Naive thymus-derived CD4-positive, alpha-beta T cell (primary cell): Measurements from ENCODE around the gene DEPDC5. TPM values are rescaled to one million over a fixed set of nuclear protein-coding genes. Genes with fewer than 3 reads are reported as not detected.
"Not testable (repeated sequence)": the region's sequence is repeated elsewhere in the genome, so short reads cannot be mapped to it uniquely, and the experiment has no call there.

Experiments
- ATAC-seq: fragments of 150-1000 bp; cut with Tn5 transposase; 2 replicates; pipeline ENCODE4 v1.10.0; 2021; ENCODE audit warnings: mild to moderate bottlenecking, moderate library complexity
- CTCF ChIA-PET: fragments of 350-600 bp; sonication (Branson Sonifier 250); formaldehyde crosslinking; loops from one replicate; lab custom pipeline; 2021; ENCODE audit warnings: antibody characterized with exemption; lab: Charles Lee
- POLR2A ChIA-PET: fragments of 350-600 bp; sonication (Branson Sonifier 250); formaldehyde crosslinking; loops from one replicate; lab custom pipeline; 2021; ENCODE audit warnings: antibody characterized with exemption, inconsistent platforms; lab: Charles Lee
- DNase-seq, 9 donors: peaks; one replicate each; pipeline versions ENCODE4 v3.0.0 to v3.0.0-alpha.2; 2020 to 2022; ENCODE audit warnings: mixed read lengths in 1 of 9
- H3K27ac ChIP-seq: one replicate; pipeline ENCODE4 v1.7.0; 2013; ENCODE audit warnings: mild to moderate bottlenecking, low read depth, low read length, moderate library complexity
- H3K27me3 ChIP-seq, 2 donors: one replicate each; pipeline ENCODE4 v1.7.0; 2013; ENCODE audit warnings: low read length in 2 of 2, mild to moderate bottlenecking in 2 of 2, moderate library complexity in 2 of 2; ENCODE audit not compliant: control insufficient read depth in 2 of 2, insufficient read depth in 2 of 2
- H3K36me3 ChIP-seq, 3 experiments: 1 replicate in 2 of 3; 2 replicates in 1 of 3; pipeline ENCODE4 v1.7.0; 2013; ENCODE audit warnings: low read length in 3 of 3, mild to moderate bottlenecking in 3 of 3, moderate library complexity in 1 of 3; ENCODE audit not compliant: insufficient read depth in 3 of 3, control insufficient read depth in 2 of 3
- H3K4me1 ChIP-seq, 2 donors: one replicate each; pipeline ENCODE4 v1.7.0; 2013; ENCODE audit warnings: low read length in 2 of 2, mild to moderate bottlenecking in 2 of 2, moderate library complexity in 1 of 2; ENCODE audit not compliant: control insufficient read depth in 2 of 2, insufficient read depth in 2 of 2
- H3K4me3 ChIP-seq: 2 replicates; pipeline ENCODE4 v1.7.0; 2013; ENCODE audit warnings: mild to moderate bottlenecking, low read length
- H3K9me3 ChIP-seq, 3 experiments: 1 replicate in 2 of 3; 2 replicates in 1 of 3; pipeline ENCODE4 v1.7.0; 2013; ENCODE audit warnings: low read length in 3 of 3; ENCODE audit not compliant: control insufficient read depth in 2 of 3
- H3K27ac Mint-ChIP-seq, 9 donors: one replicate each; pipeline ENCODE4 v1.8.0; 2020 to 2022; ENCODE audit warnings: mixed read lengths in 9 of 9, mild to moderate bottlenecking in 8 of 9, moderate library complexity in 5 of 9, inconsistent platforms in 2 of 9
- H3K27me3 Mint-ChIP-seq, 5 donors: one replicate each; pipeline ENCODE4 v1.8.0; 2021 to 2022; ENCODE audit warnings: mixed read lengths in 5 of 5, mild to moderate bottlenecking in 1 of 5
- H3K36me3 Mint-ChIP-seq, 5 donors: one replicate each; pipeline ENCODE4 v1.8.0; 2020 to 2022; ENCODE audit warnings: mixed read lengths in 5 of 5, mild to moderate bottlenecking in 3 of 5, inconsistent platforms in 1 of 5
- H3K4me1 Mint-ChIP-seq, 7 donors: one replicate each; pipeline ENCODE4 v1.8.0; 2020 to 2022; ENCODE audit warnings: mixed read lengths in 7 of 7, mild to moderate bottlenecking in 3 of 7, inconsistent platforms in 1 of 7
- H3K4me3 Mint-ChIP-seq, 10 donors: one replicate each; pipeline ENCODE4 v1.8.0; 2020 to 2022; ENCODE audit warnings: mild to moderate bottlenecking in 10 of 10, mixed read lengths in 10 of 10, moderate library complexity in 6 of 10, inconsistent platforms in 2 of 10
- H3K9me3 Mint-ChIP-seq, 11 donors: one replicate each; pipeline ENCODE4 v1.8.0; 2020 to 2022; ENCODE audit warnings: mixed read lengths in 11 of 11, mild to moderate bottlenecking in 4 of 11, inconsistent platforms in 1 of 11, moderate library complexity in 1 of 11
- intact Hi-C, 2 donors: fragments of 100-400 bp; cut with micrococcal nuclease; formaldehyde crosslinking; loops; one replicate each; pipeline ENCODE4 v1.15.1; 2023
- polyA plus RNA-seq, 2 donors: library from polyadenylated mRNA; unstranded; fragments of 300-500 nt; fragmentation: Illumina TruSeq; gene quantifications; one replicate each; pipeline ENCODE4 v1.2.3, GENCODE V29; 2021
- total RNA-seq, 6 experiments: library from RNA in 5 of 6; stranded (reverse) in 5 of 6; gene quantifications; 1 replicate in 5 of 6; 2 replicates in 1 of 6; pipeline ENCODE4 v1.2.3 and lab custom pipeline; 2021 to 2026

DEPDC5 gene
- total and polyA plus RNA-seq, 7 experiments from 2014 or later: 5.7 to 54.1 (median 43.8) TPM

GRCh38 chr22:31736458-31736857 lies 17.4 kb upstream of the DEPDC5 start:
- CTCF ChIA-PET: no interaction called here
- H3K27ac Mint-ChIP-seq: peak overlapping the region in 5 of 9 donors; percentile 28 to 85 (median 49)
- intact Hi-C loops: no loop called here
- peaks cover 37 to 73% (median 58%) of the 10 kb centered on the region in 7 donors for H3K4me1 Mint-ChIP-seq
- Histone ChIP-seq H3K4me3 (no peak overlapping the region), H3K9me3 (no peaks in the 10 kb centered on the region), H3K27me3 (no peaks in the 10 kb centered on the region), H3K27ac (no peak overlapping the region), H3K4me1 (no peaks in the 10 kb centered on the region), H3K36me3 (peaks cover 0 to 28% (median 0%) of the 10 kb centered on the region in 3 experiments)
- H3K36me3 Mint-ChIP-seq: peaks cover 5 to 26% (median 9%) of the 10 kb centered on the region in 5 donors
- peaks cover 0 to 2% (median 0%) of the 10 kb centered on the region in 11 donors for H3K9me3 Mint-ChIP-seq
- POLR2A ChIA-PET: interaction anchor here (0.7 kb wide), 1 partner anchor 267 kb away, joined by 8 read pairs; no protein-coding TSS in a partner anchor
- DNase-seq: no peak
- no peak overlapping the region for H3K4me3 Mint-ChIP-seq
- ATAC-seq: no peak
- H3K27me3 Mint-ChIP-seq: no peaks in the 10 kb centered on the region

- DNase-seq: peak in 4 of 9 donors; percentile 5 to 79 (median 47)
- H3K4me1 Mint-ChIP-seq: peaks cover 41 to 75% (median 59%) of the 10 kb centered on the region in 7 donors
Observed at GRCh38 chr22:31737932-31738331, 15.9 kb upstream of the DEPDC5 start.

GRCh38 chr22:31738566-31738965 lies 15.3 kb upstream of the DEPDC5 start:
- peaks cover 0 to 38% (median 0%) of the 10 kb centered on the region in 3 experiments for H3K36me3 ChIP-seq
- Mint-ChIP-seq H3K4me1 (peaks cover 40 to 75% (median 57%) of the 10 kb centered on the region in 7 donors), H3K27ac (peak overlapping the region; percentile 58 to 96 (median 78)), H3K27me3 (no peaks in the 10 kb centered on the region), H3K9me3 (peaks cover 0 to 2% (median 0%) of the 10 kb centered on the region in 11 donors), H3K36me3 (peaks cover 5 to 30% (median 15%) of the 10 kb centered on the region in 5 donors), H3K4me3 (peak overlapping the region in 6 of 10 donors; percentile 1 to 68 (median 58))
- ATAC-seq: no peak
- no peaks in the 10 kb centered on the region for H3K27me3 ChIP-seq
- no peak for DNase-seq
- no peak overlapping the region for H3K4me3 ChIP-seq
- CTCF ChIA-PET: no interaction called here
- intact Hi-C loops: no loop called here
- no peaks in the 10 kb centered on the region for H3K9me3 ChIP-seq
- H3K27ac ChIP-seq: peak overlapping the region; percentile 55
- H3K4me1 ChIP-seq: no peaks in the 10 kb centered on the region
- POLR2A ChIA-PET: interaction anchor here (1.0 kb wide), 1 partner anchor 16 kb away, joined by 4 read pairs; no protein-coding TSS in a partner anchor

More at GRCh38 chr22:31737932-31738331, 15.9 kb upstream of the DEPDC5 start:
- intact Hi-C loops: no loop called here
- Histone ChIP-seq H3K27ac (peak overlapping the region; percentile 55), H3K4me1 (no peaks in the 10 kb centered on the region), H3K27me3 (no peaks in the 10 kb centered on the region), H3K9me3 (no peaks in the 10 kb centered on the region), H3K36me3 (peaks cover 0 to 40% (median 0%) of the 10 kb centered on the region in 3 experiments), H3K4me3 (no peak overlapping the region)
- ATAC-seq: peak; percentile 45
- ChIA-PET POLR2A (interaction anchor here (1.0 kb wide), 1 partner anchor 17 kb away, joined by 4 read pairs; no protein-coding TSS in a partner anchor), CTCF (no interaction called here)
- Mint-ChIP-seq H3K4me3 (peak overlapping the region in 6 of 10 donors; percentile 13 to 68 (median 58)), H3K27ac (peak overlapping the region; percentile 58 to 96 (median 78)), H3K27me3 (no peaks in the 10 kb centered on the region), H3K36me3 (peaks cover 7 to 32% (median 16%) of the 10 kb centered on the region in 5 donors), H3K9me3 (peaks cover 0 to 2% (median 0%) of the 10 kb centered on the region in 11 donors)

- ATAC-seq (no peak), DNase-seq (no peak)
- Histone ChIP-seq H3K27ac (no peak overlapping the region), H3K36me3 (peaks cover 0 to 35% (median 0%) of the 10 kb centered on the region in 3 experiments), H3K4me3 (no peak overlapping the region), H3K4me1 (no peaks in the 10 kb centered on the region), H3K9me3 (no peaks in the 10 kb centered on the region), H3K27me3 (no peaks in the 10 kb centered on the region)
- CTCF ChIA-PET: no interaction called here
- H3K27me3 Mint-ChIP-seq: no peaks in the 10 kb centered on the region
- peak overlapping the region in 6 of 9 donors; percentile 6 to 96 (median 48) for H3K27ac Mint-ChIP-seq
- H3K4me1 Mint-ChIP-seq: peaks cover 33 to 71% (median 50%) of the 10 kb centered on the region in 7 donors
- peaks cover 4 to 24% (median 11%) of the 10 kb centered on the region in 5 donors for H3K36me3 Mint-ChIP-seq
- POLR2A ChIA-PET: no interaction called here
- no peaks in the 10 kb centered on the region for H3K9me3 Mint-ChIP-seq
- H3K4me3 Mint-ChIP-seq: no peak overlapping the region
- intact Hi-C loops: no loop called here
Observed at GRCh38 chr22:31739795-31740201, 14.0 kb upstream of the DEPDC5 start.

GRCh38 chr22:31740314-31740713 lies 13.5 kb upstream of the DEPDC5 start:
- peaks cover 4 to 23% (median 11%) of the 10 kb centered on the region in 5 donors for H3K36me3 Mint-ChIP-seq
- H3K27ac ChIP-seq, CTCF ChIA-PET, POLR2A ChIA-PET, H3K4me3 Mint-ChIP-seq, H3K9me3 Mint-ChIP-seq, H3K4me1 ChIP-seq, H3K27me3 Mint-ChIP-seq, ATAC-seq, H3K9me3 ChIP-seq, H3K4me3 ChIP-seq, intact Hi-C loops, H3K27me3 ChIP-seq, DNase-seq: not testable (repeated sequence)
- peaks cover 32 to 71% (median 47%) of the 10 kb centered on the region in 7 donors for H3K4me1 Mint-ChIP-seq
- peaks cover 0 to 37% (median 0%) of the 10 kb centered on the region in 3 experiments for H3K36me3 ChIP-seq
- peak overlapping the region in 3 of 9 donors; percentile 55 to 85 (median 70) for H3K27ac Mint-ChIP-seq

- Histone ChIP-seq H3K4me1 (no peaks in the 10 kb centered on the region), H3K9me3 (no peaks in the 10 kb centered on the region), H3K27ac (no peak overlapping the region), H3K4me3 (no peak overlapping the region), H3K27me3 (no peaks in the 10 kb centered on the region), H3K36me3 (peaks cover 0 to 31% (median 0%) of the 10 kb centered on the region in 3 experiments)
- intact Hi-C loops: no loop called here
- Mint-ChIP-seq H3K4me1 (peaks cover 31 to 69% (median 49%) of the 10 kb centered on the region in 7 donors), H3K27ac (peak overlapping the region in 6 of 9 donors; percentile 14 to 72 (median 34)), H3K36me3 (peaks cover 4 to 26% (median 11%) of the 10 kb centered on the region in 5 donors), H3K27me3 (no peaks in the 10 kb centered on the region), H3K4me3 (no peak overlapping the region), H3K9me3 (no peaks in the 10 kb centered on the region)
- DNase-seq: no peak
- CTCF ChIA-PET: no interaction called here
- POLR2A ChIA-PET: no interaction called here
- no peak for ATAC-seq
Observed at GRCh38 chr22:31742115-31742514, 11.7 kb upstream of the DEPDC5 start.
